GM10266 (cell line): ENCODE measurements around the gene THUMPD3.

Source experiments
- DNase-seq: peaks from one replicate; pipeline ENCODE4 v3.0.0; 2012; ENCODE audit errors: extremely low spot score
- TF ChIP-seq, protein P1 (sequence below): IDR thresholded peaks from 2 replicates; pipeline ENCODE4 v1.5.1; 2012; ENCODE audit warnings: mild to moderate bottlenecking, low read depth; ENCODE audit not compliant: control insufficient read depth, insufficient read depth; ENCODE audit errors: missing control alignments

Gene THUMPD3

DNA sequence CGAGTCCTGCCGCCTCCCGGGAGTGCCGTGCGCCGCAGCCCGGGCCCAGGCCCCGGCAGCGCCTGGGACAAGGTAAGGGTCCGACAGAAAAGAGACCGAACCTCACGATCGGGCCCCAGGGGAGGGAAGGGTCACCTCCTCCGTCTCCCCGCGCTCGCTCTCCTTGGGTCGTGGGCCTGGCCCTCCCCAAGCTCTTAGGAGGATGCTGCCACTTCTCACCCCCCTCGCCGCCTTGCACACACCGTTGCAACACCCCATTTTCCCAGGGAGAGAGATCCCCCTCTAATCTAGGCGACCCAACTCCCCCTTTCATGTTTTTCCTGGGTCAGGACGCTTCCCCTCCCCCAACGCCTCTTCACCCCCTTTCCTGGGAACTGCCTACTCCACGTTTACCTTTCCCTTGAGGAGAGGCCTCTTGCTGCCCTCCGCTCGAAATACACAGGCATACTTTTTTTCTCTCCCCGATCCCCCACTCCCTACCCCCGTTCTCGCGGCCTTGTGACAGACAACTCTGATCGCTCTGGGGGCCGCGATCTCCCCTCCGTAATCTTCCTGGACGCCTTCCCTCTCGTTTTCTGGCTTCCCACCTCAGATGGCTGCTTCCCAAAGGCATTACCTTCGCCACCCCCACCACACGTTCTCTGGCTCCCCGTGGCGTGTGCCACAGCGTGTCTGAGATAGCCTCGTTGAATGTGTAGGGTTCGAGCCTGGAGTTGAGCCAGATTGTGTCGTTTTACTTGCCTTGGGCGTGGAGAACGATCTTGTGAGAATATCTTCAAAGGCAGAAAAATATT, 35.2 kb downstream of the THUMPD3 start:
- DNase-seq: peak; percentile 23
- TF ChIP-seq, protein P1, sequence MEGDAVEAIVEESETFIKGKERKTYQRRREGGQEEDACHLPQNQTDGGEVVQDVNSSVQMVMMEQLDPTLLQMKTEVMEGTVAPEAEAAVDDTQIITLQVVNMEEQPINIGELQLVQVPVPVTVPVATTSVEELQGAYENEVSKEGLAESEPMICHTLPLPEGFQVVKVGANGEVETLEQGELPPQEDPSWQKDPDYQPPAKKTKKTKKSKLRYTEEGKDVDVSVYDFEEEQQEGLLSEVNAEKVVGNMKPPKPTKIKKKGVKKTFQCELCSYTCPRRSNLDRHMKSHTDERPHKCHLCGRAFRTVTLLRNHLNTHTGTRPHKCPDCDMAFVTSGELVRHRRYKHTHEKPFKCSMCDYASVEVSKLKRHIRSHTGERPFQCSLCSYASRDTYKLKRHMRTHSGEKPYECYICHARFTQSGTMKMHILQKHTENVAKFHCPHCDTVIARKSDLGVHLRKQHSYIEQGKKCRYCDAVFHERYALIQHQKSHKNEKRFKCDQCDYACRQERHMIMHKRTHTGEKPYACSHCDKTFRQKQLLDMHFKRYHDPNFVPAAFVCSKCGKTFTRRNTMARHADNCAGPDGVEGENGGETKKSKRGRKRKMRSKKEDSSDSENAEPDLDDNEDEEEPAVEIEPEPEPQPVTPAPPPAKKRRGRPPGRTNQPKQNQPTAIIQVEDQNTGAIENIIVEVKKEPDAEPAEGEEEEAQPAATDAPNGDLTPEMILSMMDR: no peak

GRCh38 chr3:9398700-9399336, 36.0 kb downstream of the THUMPD3 start:
- DNase-seq: peak; percentile 45

DNA sequence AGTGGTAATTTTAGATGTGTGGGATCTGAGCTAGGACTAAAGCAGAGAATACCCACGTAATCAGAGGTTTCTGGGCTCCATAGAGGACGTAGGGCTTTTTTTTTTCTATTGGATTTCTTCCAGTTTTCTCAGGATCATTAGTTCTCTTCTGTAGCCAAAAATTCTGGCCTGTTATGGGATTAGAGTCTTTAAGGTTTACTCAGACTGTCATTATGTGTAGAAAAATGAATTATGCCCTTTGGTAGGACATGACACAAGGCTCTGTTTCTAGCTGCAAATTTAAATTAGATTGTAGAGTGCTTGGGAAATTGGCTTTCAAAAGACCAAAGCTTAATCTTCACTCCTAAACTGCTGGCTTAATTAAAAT, 36.5 kb downstream of the THUMPD3 start:
- no peak for DNase-seq
- TF ChIP-seq, protein P1: no peak

More at GRCh38 chr3:9398700-9399336, 36.0 kb downstream of the THUMPD3 start:
- TF ChIP-seq, protein P1: no peak

GRCh38 chr3:9399746-9400145, 36.9 kb downstream of the THUMPD3 start:
- DNase-seq: no peak
- TF ChIP-seq, protein P1: no peak

GRCh38 chr3:9400616-9401015, 37.8 kb downstream of the THUMPD3 start:
- DNase-seq: no peak
- TF ChIP-seq, protein P1: no peak

GRCh38 chr3:9401986-9402385, 39.1 kb downstream of the THUMPD3 start:
- TF ChIP-seq, protein P1: no peak
- DNase-seq: no peak

DNA sequence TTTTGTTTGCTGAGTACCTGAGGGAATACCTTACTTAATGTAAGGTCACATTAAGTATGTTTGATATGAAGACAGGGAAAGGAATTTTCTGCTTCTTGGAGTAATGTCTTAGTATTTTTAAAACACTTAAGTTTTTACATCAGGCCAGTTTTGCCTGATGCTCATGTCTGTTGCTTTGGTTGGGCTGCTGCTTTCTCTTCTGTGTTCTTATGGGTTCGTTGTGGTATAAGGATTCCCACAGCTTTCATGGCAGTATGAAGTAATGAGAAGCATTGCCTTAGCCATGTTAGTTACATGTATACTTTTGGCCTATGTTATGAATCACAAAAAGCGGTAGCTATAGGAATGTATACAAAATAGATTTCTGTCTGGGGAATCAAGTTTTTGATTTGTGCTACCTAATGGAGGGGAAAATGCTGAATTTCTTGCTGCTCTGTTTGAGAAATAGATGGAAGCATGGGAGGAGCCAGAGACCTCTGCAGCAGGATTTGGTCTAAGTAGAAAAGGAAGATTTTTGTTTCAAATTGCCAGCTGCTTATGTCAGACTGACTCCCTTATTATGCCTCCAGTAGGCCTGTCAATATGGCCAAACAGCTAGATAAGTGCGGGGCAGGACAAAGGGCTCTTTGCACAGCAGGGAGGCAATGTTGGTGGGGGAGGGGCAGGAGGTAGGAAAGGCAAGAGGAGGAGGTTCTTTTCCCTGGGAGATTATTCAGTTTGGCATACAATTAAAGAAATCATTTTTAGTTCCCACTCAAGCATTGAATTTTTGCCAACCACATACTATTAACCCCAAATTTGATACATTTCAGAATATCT, 39.8 kb downstream of the THUMPD3 start:
- TF ChIP-seq, protein P1: no peak
- no peak for DNase-seq
